ENCODE results near the gene ARID5B.
A peak's percentile ranks its signal among the peaks of the same experiment; 100 is the strongest.
"Not testable (repeated sequence)": the region's sequence is repeated elsewhere in the genome, so short reads cannot be mapped to it uniquely, and the experiment has no call there.

The ARID5B gene

DNA sequence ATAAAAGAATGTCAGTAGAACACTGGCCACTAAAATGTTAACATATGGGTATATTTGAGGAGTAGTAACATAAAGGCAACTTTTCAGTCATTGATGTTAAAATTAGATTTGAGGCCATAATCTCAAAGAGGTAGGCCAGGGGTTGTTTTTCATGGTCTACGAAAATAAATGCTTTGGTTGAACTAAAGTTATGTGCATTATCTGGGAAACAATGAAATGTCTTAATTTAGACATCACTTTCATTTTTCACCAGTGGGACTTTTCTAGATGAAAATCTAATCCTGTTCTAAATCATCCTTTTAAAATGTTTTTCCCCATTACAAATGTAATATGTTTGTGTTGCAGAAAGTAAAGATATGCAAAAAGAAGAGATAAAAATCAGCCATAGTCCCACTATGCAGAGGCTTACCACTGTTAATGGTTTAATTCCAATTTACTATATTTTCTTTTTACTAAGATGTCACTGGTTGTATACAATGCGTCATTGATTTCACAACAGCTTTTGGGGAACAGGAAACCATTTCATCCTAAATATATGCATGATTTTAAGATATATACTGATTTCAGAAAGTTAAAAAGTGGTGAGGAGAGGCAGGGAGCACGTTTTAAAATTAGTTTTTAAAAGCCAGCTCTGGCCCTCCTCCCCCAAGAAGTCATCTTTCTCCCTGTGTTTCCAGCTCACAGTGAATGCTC lies 64.3 kb downstream of the ARID5B start:
- DNase-seq = no peak

DNA sequence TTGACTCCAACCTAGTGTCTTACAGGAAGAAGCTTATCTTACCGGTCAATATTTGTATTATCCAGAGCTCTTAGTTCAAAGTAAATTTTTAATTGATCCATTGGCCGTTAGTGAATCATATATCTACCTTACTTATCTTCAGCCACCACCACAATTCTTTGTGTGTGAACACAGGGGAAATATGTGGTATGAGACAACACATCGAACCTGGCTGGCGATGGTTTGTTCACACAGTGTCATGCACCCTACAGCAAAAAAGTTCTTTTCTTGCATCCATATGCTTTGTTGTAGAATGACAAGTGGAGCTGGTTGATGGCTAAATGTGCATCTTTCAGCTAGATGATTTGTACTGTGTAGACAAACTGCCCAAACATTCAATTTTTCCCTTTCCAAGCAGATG lies 65.8 kb downstream of the ARID5B start:
- DNase-seq = no peak

GRCh38 chr10:61970182-61971002 lies 68.9 kb downstream of the ARID5B start:
- no peak for DNase-seq

DNA sequence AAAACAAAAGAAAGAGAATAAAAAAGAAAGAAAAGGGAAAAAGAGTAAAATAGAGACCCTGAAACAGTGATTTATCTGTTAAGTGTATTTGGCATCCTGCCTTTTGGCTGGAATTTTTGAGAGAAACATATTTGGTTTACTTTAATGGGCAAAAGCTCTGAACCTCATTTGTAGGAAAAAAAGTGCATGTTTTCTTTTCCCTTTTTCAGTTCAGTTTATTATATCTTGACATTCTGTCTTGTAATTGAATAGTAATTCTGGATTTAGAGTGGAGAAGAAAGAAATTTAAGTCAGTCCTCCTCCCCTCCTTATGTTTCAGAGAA lies 69.5 kb downstream of the ARID5B start:
- no peak for DNase-seq

GRCh38 chr10:61973169-61973568 lies 71.7 kb downstream of the ARID5B start:
- DNase-seq = no peak

GRCh38 chr10:61973906-61974305 lies 72.4 kb downstream of the ARID5B start:
- no peak for DNase-seq

GRCh38 chr10:61974601-61975390 lies 73.3 kb downstream of the ARID5B start:
- no peak for DNase-seq

- DNase-seq = no peak
Observed at GRCh38 chr10:61975391-61975932, 74.0 kb downstream of the ARID5B start.

- DNase-seq = not testable (repeated sequence)
Observed at GRCh38 chr10:61976951-61977721, 75.6 kb downstream of the ARID5B start.

DNA sequence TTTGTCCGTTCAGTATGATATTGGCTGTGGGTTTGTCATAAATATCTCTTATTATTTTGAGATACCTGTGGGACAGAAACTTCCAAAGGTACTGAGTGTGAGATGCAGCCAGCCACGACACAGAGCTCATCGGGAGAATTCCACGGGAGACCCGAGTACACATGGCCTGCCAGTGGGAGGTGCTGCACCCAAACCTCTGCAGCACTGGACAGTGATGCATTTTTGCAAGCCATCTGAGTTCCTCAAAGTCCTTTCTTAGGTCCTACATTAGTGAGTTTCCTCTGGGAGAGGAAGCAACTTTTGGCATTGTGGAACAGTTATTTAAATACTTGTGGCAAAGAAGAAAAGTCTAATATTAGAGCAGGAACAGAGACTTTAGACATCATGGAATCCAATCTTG lies 77.5 kb downstream of the ARID5B start:
- DNase-seq = peak in 1 of 2 donors; percentile 36

DNA sequence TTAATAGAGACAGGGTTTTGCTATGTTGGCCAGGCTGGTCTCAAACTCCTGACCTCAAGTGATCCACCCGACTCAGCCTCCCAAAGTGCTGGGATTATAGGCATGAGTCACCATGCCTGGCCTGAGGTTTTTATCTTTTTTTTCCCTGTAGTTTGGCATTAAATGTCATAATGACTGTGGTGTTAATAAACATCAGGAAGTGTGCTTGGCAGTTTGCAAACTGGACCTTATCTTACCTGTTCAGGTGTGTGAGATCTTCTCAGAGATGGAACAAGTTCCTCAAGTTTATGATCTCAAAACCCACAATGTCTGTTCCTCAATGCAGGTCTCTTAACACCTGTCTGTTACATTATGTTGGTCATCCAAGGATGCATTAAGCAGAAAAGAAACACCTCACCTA lies 80.0 kb downstream of the ARID5B start:
- DNase-seq = no peak

- no peak for DNase-seq
Observed at GRCh38 chr10:61983255-61983654, 81.8 kb downstream of the ARID5B start.

DNA sequence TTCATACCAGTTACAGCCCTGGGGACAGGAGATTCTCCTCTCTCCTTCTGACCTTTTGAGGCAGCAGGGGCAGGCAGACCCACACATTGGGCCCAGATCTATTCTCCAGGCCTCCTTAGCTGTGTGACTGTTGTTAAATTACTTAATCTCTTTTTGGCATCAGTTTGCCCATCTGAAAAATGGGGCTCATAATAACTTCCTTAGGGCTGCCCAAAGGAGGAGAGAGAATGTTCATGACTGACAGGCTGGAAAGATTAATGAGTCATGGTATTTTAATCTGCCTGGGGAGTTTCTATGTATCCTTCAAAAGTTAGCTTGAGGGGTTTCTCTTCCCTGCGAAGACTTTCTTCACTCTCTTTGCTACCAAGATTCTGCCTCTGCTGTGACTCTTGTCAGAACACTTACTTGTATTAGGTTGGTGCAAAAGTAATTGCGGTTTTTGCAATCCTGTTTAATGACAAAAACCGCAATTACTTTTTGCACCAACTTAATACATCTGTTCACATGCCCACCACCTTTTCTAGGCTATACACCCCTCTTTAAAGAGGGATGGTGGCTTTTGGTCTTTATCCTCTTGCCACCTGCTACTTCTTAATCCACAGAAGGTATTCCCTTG lies 83.4 kb downstream of the ARID5B start:
- no peak for DNase-seq

GRCh38 chr10:61985715-61986114 lies 84.2 kb downstream of the ARID5B start:
- no peak for DNase-seq

- no peak for DNase-seq
Observed at GRCh38 chr10:61986382-61986781, 84.9 kb downstream of the ARID5B start.

DNA sequence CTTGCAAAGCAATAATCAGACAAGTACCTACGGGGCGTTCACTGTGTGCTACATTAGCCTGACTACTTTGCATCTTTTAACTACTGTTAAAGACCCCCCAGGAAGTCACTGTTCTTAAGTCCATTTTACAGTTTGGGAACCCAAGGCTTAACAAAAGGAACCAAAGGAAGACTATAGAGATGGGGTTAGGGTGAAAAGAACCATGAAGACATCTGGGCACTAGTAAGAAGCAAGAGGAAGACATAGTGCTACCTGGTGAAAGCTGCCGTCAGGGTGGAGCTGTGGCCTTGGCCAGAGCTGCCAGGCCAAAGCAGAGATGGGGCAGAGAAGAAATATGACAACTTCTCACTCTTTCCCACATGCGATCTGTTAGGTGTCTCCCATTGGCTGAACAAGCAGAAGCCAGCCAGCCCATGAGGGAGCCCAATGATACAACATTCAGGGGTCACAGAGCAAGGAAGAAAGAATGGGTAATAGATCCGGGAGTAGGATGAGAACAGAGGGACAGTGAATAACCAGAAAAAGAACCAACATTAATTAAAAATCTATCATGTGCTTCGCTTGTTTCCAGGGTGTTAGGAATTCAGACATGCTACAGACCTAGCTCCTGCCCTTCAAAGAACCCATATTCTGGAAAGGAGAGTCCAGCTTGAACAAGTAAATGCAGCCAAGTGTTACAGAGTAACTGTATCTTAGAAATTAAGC lies 85.4 kb downstream of the ARID5B start:
- no peak for DNase-seq

GRCh38 chr10:61987537-61987936 lies 86.0 kb downstream of the ARID5B start:
- no peak for DNase-seq

DNA sequence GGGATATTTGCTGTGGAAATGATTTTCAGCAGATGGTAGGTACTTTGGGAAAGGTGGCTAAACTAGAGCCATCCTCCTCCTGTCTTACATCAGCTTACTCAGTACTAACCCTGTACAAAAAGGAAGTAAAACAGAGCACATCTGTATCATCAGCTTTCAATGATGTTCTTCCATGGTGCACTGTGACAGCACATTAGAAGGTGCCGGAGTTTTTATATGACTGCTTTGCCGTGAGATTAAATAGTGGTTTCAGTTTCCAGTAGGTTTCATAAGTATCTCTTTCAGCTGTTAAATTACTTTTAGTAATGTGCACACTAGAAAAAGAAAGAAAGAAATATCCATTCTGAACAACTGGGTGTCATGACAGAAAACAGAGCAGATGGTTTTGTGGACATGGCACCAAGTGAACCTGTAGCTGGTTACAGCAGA lies 86.5 kb downstream of the ARID5B start:
- DNase-seq = peak; percentile 51 to 69

- DNase-seq = no peak
Observed at GRCh38 chr10:61989995-61990760, 88.7 kb downstream of the ARID5B start.

DNA sequence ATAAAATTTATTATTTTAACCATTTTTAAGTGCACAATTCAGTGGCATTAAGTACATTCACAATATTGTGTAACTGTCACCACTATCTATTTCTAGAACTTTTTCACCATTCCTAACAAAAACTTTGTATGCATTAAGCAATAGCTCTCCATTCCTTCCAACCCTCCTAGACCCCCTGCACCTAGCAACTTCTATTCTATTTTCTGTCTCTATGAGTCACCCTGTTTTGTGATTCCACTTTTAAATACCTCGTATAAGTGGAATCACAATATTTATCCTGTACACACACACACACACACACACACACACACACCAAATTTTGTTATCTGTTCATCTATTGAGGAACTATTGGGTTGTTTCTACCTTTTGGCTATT lies 89.2 kb downstream of the ARID5B start:
- DNase-seq = no peak

DNA sequence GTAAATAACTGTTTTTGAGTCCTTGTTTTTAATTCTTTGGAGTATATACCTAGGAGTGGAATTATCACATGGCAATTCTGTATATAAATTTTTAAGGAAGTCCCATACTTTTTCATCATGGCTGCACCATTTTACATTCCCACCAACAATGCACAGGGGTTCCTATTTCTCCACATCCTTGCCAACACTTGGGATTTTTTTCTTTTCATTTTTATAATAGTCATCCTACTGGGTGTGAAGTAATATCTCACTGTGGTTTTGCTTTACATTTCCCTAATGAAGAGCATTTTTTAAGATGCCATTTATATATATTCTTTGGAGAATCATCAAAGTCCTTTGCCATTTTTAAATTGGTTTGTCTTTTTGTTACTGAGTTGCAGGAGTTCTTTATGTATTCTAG lies 89.7 kb downstream of the ARID5B start:
- no peak for DNase-seq
